ENCODE results near the gene OR10H3.
"Not testable (repeated sequence)": the region's sequence is repeated elsewhere in the genome, so short reads cannot be mapped to it uniquely, and the experiment has no call there.

OR10H3 gene

GRCh38 chr19:15737722-15738121 lies at the start of gene OR10H3:
Gene OR10H3 (plus strand): TSS chr19:15737985. CDS start chr19:15741393, 3,408 bp downstream.
- DNase-seq (ENCODE audit: low read depth), result no peak

GRCh38 chr19:15696654-15697194 lies 41.1 kb upstream of the OR10H3 start:
- no peak for DNase-seq (ENCODE audit: low read depth)

- no peak for DNase-seq (ENCODE audit: low read depth)
Observed at GRCh38 chr19:15701757-15702533, 35.8 kb upstream of the OR10H3 start.

GRCh38 chr19:15702534-15702930 lies 35.3 kb upstream of the OR10H3 start:
- peak; percentile 26 for DNase-seq (ENCODE audit: low read depth)

GRCh38 chr19:15714638-15715037 lies 23.1 kb upstream of the OR10H3 start:
- DNase-seq (ENCODE audit: low read depth), result no peak

- no peak for DNase-seq (ENCODE audit: low read depth)
Observed at GRCh38 chr19:15715642-15716041, 22.1 kb upstream of the OR10H3 start.

- DNase-seq (ENCODE audit: low read depth), result no peak
Observed at GRCh38 chr19:15717809-15718208, 20.0 kb upstream of the OR10H3 start.

GRCh38 chr19:15721268-15721667 lies 16.5 kb upstream of the OR10H3 start:
- DNase-seq (ENCODE audit: low read depth), result no peak

- DNase-seq (ENCODE audit: low read depth), result no peak
Observed at GRCh38 chr19:15722956-15723355, 14.8 kb upstream of the OR10H3 start.

GRCh38 chr19:15727724-15728123 lies 10.1 kb upstream of the OR10H3 start, which contains the start of gene OR10H2:
Gene OR10H2 (plus strand): TSS chr19:15728024. CDS start chr19:15728044, 20 bp downstream.
- DNase-seq (ENCODE audit: low read depth), result no peak

GRCh38 chr19:15730538-15730937 lies 7.2 kb upstream of the OR10H3 start:
- no peak for DNase-seq (ENCODE audit: low read depth)

GRCh38 chr19:15732388-15732787 lies 5.4 kb upstream of the OR10H3 start:
- no peak for DNase-seq (ENCODE audit: low read depth)

- DNase-seq (ENCODE audit: low read depth), result no peak
Observed at GRCh38 chr19:15733895-15734294, 3.9 kb upstream of the OR10H3 start.

GRCh38 chr19:15740785-15741184 lies 3.0 kb downstream of the OR10H3 start:
- no peak for DNase-seq (ENCODE audit: low read depth)

GRCh38 chr19:15748239-15748638 lies 10.5 kb downstream of the OR10H3 start:
- DNase-seq (ENCODE audit: low read depth), result no peak

GRCh38 chr19:15758379-15758778 lies 20.6 kb downstream of the OR10H3 start:
- no peak for DNase-seq (ENCODE audit: low read depth)

- DNase-seq (ENCODE audit: low read depth), result no peak
Observed at GRCh38 chr19:15759962-15760565, 22.3 kb downstream of the OR10H3 start.

- DNase-seq (ENCODE audit: low read depth), result no peak
Observed at GRCh38 chr19:15769586-15769985, 31.8 kb downstream of the OR10H3 start.

- DNase-seq (ENCODE audit: low read depth), result not testable (repeated sequence)
Observed at GRCh38 chr19:15774159-15774558, 36.4 kb downstream of the OR10H3 start.

- no peak for DNase-seq (ENCODE audit: low read depth)
Observed at GRCh38 chr19:15775249-15775648, 37.5 kb downstream of the OR10H3 start.

- DNase-seq (ENCODE audit: low read depth), result no peak
Observed at GRCh38 chr19:15776264-15776663, 38.5 kb downstream of the OR10H3 start.

GRCh38 chr19:15776991-15777970 lies 39.5 kb downstream of the OR10H3 start:
- no peak for DNase-seq (ENCODE audit: low read depth)
